Lower leg skin (tissue), 4 donors: ENCODE data around the gene CST9. TPM values are rescaled to one million over a fixed set of nuclear protein-coding genes. Genes with fewer than 3 reads are reported as not detected.

Experiments
- DNase-seq, 2 donors: peaks; one replicate each; pipeline ENCODE4 v3.0.0-alpha.2; 2019; ENCODE audit warnings: low spot score in 2 of 2
- H3K4me3 ChIP-seq: fragments of 200-600 bp; sonication (generic); 2 replicates; pipeline ENCODE4 v1.5.1; 2017; ENCODE audit warnings: mild to moderate bottlenecking, low read depth; ENCODE audit not compliant: poor library complexity, severe bottlenecking
- CTCF ChIP-seq, 3 donors: fragments of 450-650 bp; IDR thresholded peaks; one replicate each; pipeline ENCODE4 v1.5.1; 2016; ENCODE audit warnings: antibody characterized with exemption in 3 of 3, mild to moderate bottlenecking in 3 of 3, moderate library complexity in 2 of 3
- POLR2A ChIP-seq, 2 donors: fragments of 450-650 bp; IDR thresholded peaks; one replicate each; pipeline ENCODE4 v1.6.1; 2016 to 2017; ENCODE audit warnings: antibody characterized with exemption in 2 of 2, mild to moderate bottlenecking in 1 of 2, moderate library complexity in 1 of 2
- WGBS, 2 donors: methylation state at CpG; one replicate each; pipeline ENCODE4 v1.1.5; 2018; 5-methylcytosine and 5-hydroxymethylcytosine counted together
- intact Hi-C: fragments of 100-400 bp; cut with DNase I; formaldehyde crosslinking; loops from one replicate; pipeline ENCODE4 v1.15.0; 2023; ENCODE audit warnings: low total_unique reads
- total RNA-seq, 4 donors: library from RNA; depleted of rRNA; stranded (reverse); fragments of >200 nt; gene quantifications; one replicate each; pipeline ENCODE4 v1.1.0, GENCODE V29; 2016

CST9 gene
- total RNA-seq, 4 donors from 2014 or later: not detected

DNA sequence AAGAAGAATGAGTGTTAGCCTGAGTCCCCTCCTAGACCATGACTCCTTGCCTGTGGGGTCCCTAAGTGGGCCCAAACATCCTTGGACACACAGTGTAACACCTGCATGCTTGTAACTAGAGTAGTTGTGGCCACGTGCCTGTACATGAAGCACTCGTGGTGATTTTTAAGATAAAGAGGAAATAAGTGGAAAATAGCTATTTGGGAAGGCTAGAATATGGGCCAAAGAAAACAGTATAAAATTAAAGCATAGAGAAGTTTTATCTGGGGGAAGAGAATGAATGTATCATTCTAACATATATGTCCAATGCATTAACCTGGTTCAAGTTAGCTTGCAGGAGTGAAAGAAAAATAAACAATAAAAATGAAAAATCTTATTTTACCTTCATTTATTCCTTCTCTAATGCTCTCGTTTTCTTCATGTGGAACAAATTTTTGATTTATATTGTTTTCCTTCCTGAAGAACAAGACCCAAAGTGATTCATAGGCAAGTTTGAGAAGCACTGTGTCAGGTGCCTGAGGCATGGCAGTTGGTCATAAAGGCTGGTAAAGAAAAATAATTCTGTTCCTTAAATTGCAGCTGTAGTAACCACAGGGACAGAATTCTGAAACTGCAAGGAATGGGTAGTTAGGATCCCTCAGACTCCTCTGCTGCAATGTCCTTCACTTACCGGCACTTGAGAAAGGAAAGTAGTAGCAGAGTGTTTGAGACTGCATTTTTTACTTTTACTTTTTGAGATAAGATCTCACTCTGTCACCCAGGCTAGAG is 40.6 kb upstream of the CST9 start:
- intact Hi-C loops: no loop called here
- WGBS, 2 donors: 52 to 55% methylated on average over 4 of the region's 4 CpGs
- TF ChIP-seq POLR2A (IDR thresholded peaks at IDR 0.05): no peak
- no peak for TF ChIP-seq CTCF (IDR thresholded peaks at IDR 0.05)
- no peak overlapping the region for H3K4me3 ChIP-seq
- peak in 1 of 2 donors; percentile 57 for DNase-seq

GRCh38 chr20:23645575-23645974 is 39.9 kb upstream of the CST9 start:
- DNase-seq: peak in 1 of 2 donors; percentile 2
- no peak overlapping the region for H3K4me3 ChIP-seq
- TF ChIP-seq CTCF (IDR thresholded peaks at IDR 0.05) (no peak), POLR2A (IDR thresholded peaks at IDR 0.05) (no peak)
- intact Hi-C loops: no loop called here
- WGBS, 2 donors: 80 to 88% methylated on average over 1 of the region's 1 CpG

GRCh38 chr20:23644164-23644563 is 38.4 kb upstream of the CST9 start:
- 93 to 98% methylated on average over 7 of the region's 7 CpGs for WGBS, 2 donors
- intact Hi-C loops: no loop called here
- DNase-seq: no peak
- TF ChIP-seq POLR2A (IDR thresholded peaks at IDR 0.05) (no peak), CTCF (IDR thresholded peaks at IDR 0.05) (no peak)
- no peak overlapping the region for H3K4me3 ChIP-seq

DNA sequence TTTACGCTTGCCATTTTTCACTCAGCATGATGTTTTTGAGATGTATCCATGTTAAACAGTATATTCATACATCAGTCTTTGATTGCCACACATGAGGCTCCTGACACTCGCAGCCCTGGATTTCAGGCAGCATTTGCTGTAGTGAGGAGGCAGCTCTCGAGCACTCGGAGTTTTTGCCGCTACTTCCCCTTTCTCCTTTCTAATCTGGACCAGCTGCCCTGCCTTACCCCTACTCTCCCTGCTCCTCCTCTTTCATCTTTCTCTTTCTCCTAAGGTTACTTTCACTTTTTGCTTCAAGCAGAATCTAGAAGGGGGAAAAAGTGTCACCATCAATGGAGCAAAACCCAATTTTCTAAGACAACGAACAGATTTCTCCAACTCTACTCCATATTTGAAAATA is 37.9 kb upstream of the CST9 start:
- no peak overlapping the region for H3K4me3 ChIP-seq
- intact Hi-C loops: no loop called here
- DNase-seq: no peak
- WGBS, 2 donors: 77 to 78% methylated on average over 6 of the region's 6 CpGs
- TF ChIP-seq POLR2A (IDR thresholded peaks at IDR 0.05) (no peak), CTCF (IDR thresholded peaks at IDR 0.05) (no peak)

DNA sequence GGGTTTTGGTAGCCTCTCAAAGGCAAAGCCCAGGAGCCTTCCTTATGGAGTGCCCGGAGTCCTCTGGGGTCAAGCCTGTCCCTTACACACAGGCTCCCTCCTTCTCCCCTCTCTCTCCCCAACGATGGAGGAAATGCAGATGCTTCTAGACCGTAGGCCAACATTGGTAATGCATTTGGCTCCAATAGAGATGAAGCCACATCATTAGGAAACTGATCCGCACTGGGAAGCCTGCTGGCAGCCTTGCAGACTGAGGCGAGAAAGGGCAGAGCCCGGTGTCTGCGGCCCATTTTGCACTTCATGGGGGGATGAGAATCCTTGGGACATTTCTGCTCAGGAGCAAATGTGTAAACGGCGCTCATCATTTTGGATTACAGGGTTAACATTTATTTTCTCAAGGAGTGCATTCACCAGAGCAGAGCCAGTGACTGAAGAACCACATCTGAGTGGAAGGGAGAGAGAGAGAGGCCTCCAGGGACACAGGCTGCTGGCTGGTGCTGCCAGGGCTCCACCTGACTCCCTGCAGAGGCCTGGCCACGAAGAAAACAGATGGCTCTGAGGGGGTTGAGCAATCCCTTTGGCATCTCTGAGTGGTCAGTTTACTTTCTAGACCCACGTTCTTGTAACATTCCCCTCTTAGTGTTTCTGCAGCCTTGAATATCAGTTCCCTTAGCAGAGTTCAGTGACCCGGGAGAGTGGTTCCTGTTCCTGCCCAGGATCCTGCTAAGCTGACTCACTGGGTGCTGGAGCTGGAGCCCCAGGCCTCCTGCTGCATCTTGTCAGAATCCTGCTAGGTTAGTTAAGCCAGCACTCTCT is 36.4 kb upstream of the CST9 start:
- H3K4me3 ChIP-seq: no peak overlapping the region
- WGBS, 2 donors: 59 to 71% methylated on average over 12 of the region's 12 CpGs
- intact Hi-C loops: no loop called here
- no peak for DNase-seq
- TF ChIP-seq CTCF (IDR thresholded peaks at IDR 0.05) (no peak), POLR2A (IDR thresholded peaks at IDR 0.05) (no peak)
